ENCODE data around the gene KRT7. TPM values are rescaled to one million over a fixed set of nuclear protein-coding genes. Genes with fewer than 3 reads are reported as not detected.

Gene KRT7
- total and polyA plus RNA-seq, 2 donors (not counting 1 experiment from before 2014, with no cell fraction given) = not detected

DNA sequence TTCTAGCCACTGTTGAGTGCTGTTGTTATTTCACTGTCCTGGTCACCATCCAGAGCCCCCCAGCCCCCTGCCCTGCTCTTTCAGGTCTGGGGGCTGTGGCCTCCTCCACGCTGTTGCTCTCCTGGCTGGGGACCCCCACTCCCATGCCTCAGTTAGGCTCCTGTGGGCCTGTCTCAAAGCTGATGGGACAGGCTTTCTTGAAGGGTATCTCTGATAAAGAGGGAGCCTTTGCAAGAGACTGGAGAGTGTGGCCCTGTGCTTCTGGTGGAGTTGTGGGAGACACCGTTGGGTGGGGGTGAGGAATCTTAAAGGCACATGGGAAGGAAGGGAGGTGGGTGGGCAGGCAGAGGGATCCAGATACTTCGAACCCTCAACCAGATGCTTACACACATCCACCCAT lies 29.2 kb downstream of the KRT7 start:
- ATAC-seq (ENCODE audit: low read depth) = no peak

DNA sequence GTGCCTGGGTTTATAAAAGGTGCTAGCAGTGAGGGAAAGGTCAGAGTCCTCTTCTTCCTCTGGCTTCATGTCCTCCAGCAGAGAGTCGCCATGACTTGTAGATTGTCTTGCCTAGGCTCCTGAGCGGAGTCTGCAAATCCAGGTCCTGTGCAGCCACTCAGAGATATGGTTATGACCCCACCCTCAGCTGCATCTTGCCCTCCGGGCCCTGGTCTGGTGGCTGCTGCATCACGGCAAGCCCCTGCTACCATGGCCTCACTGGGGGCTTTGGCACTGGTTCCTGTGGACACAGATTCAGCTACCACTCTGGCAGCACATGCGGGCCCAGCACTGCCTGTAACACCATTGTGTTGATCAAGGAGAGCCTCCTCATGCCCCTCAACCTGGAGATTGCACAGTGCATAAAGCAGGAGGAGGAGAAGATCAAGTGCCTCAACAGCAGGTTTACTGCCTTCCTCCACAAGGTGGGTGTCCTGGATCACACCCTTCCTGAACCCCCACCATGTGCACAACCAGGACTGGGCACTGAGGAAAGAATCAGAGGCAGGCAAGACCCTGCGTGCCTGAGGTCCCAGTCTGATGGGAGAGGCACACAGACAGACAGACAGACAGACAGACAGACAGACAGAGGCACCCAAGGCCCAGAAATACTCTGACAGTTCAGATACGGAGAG lies 30.9 kb downstream of the KRT7 start:
- intact Hi-C loops (cut with micrococcal nuclease) = no loop called here
- Histone ChIP-seq H3K4me2 (replicated peaks; ENCODE audit: low read depth, low read length, poor library complexity, severe bottlenecking) (no peak overlapping the region), H3K36me3 (replicated peaks in 1 of 2; ENCODE audit: control extremely low read depth in 1 of 2, control insufficient read depth in 1 of 2, extremely low read depth in 1 of 2, insufficient read depth in 2 of 2, low read length in 1 of 2) (no peaks in the 10 kb centered on the region), H3K9me3 (ENCODE audit: control extremely low read depth in 1 of 3, control insufficient read depth in 2 of 3, insufficient read depth in 1 of 3, low read length in 2 of 3) (peaks cover 0 to 15% (median 0%) of the 10 kb centered on the region in 3 donors), H3K9ac (ENCODE audit: low read length) (no peak overlapping the region), H3K27me3 (replicated peaks in 1 of 4; ENCODE audit: control extremely low read depth in 1 of 4, control insufficient read depth in 3 of 4, insufficient read depth in 4 of 4, low read length in 3 of 4) (peaks cover 0 to 29% (median 3%) of the 10 kb centered on the region in 4 experiments), H3K4me1 (ENCODE audit: control insufficient read depth in 2 of 2, insufficient read depth in 2 of 2, low read length in 2 of 2) (no peaks in the 10 kb centered on the region), H3K4me3 (ENCODE audit: control extremely low read depth in 1 of 5, extremely low read depth in 1 of 5, insufficient read depth in 1 of 5, low read depth in 2 of 5, low read length in 4 of 5) (no peak overlapping the region), H3K79me2 (ENCODE audit: control insufficient read depth, insufficient read depth, low read length) (no peaks in the 10 kb centered on the region), H3K27ac (ENCODE audit: low read length in 2 of 2) (no peak overlapping the region), H4K20me1 (ENCODE audit: control insufficient read depth, insufficient read depth, low read length, poor library complexity, severe bottlenecking) (no peaks in the 10 kb centered on the region), H2AFZ (ENCODE audit: insufficient read depth, low read depth, low read length, poor library complexity, severe bottlenecking) (no peak overlapping the region)
- TF ChIP-seq, protein P1, sequence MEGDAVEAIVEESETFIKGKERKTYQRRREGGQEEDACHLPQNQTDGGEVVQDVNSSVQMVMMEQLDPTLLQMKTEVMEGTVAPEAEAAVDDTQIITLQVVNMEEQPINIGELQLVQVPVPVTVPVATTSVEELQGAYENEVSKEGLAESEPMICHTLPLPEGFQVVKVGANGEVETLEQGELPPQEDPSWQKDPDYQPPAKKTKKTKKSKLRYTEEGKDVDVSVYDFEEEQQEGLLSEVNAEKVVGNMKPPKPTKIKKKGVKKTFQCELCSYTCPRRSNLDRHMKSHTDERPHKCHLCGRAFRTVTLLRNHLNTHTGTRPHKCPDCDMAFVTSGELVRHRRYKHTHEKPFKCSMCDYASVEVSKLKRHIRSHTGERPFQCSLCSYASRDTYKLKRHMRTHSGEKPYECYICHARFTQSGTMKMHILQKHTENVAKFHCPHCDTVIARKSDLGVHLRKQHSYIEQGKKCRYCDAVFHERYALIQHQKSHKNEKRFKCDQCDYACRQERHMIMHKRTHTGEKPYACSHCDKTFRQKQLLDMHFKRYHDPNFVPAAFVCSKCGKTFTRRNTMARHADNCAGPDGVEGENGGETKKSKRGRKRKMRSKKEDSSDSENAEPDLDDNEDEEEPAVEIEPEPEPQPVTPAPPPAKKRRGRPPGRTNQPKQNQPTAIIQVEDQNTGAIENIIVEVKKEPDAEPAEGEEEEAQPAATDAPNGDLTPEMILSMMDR (IDR thresholded peaks at IDR 0.05) = no peak
- TF ChIP-seq EZH2 (IDR thresholded peaks at IDR 0.05; ENCODE audit: borderline replicate concordance, insufficient read depth, low read depth, low read length, poor library complexity, severe bottlenecking) = no peak
- no peak for ATAC-seq (ENCODE audit: low read depth)
- H3K9me3 Mint-ChIP-seq (ENCODE audit: insufficient read depth) = no peaks in the 10 kb centered on the region
- H3K4me3 Mint-ChIP-seq = no peak overlapping the region
- peaks cover 37% of the 10 kb centered on the region for H3K27me3 Mint-ChIP-seq
- WGBS (ENCODE audit: insufficient coverage) = 88% methylated on average over 7 of the region's 7 CpGs
- H3K4me1 Mint-ChIP-seq = no peaks in the 10 kb centered on the region
- H3K27ac Mint-ChIP-seq = no peak overlapping the region
- ChIA-PET POLR2A (no interaction called here), CTCF (interaction anchor here (1.3 kb wide), 1 partner anchor 15 kb away, joined by 8 read pairs; no protein-coding TSS in a partner anchor)
- DNase-seq = no peak

More for the DNA sequence above, 29.2 kb downstream of the KRT7 start:
- Histone ChIP-seq H3K4me1 (ENCODE audit: control insufficient read depth in 2 of 2, insufficient read depth in 2 of 2, low read length in 2 of 2) (no peaks in the 10 kb centered on the region), H3K27ac (ENCODE audit: low read length in 2 of 2) (no peak overlapping the region), H3K9me3 (ENCODE audit: control extremely low read depth in 1 of 3, control insufficient read depth in 2 of 3, insufficient read depth in 1 of 3, low read length in 2 of 3) (peaks cover 0 to 15% (median 0%) of the 10 kb centered on the region in 3 donors), H3K79me2 (ENCODE audit: control insufficient read depth, insufficient read depth, low read length) (no peaks in the 10 kb centered on the region), H3K4me2 (replicated peaks; ENCODE audit: low read depth, low read length, poor library complexity, severe bottlenecking) (no peak overlapping the region), H3K4me3 (ENCODE audit: control extremely low read depth in 1 of 5, extremely low read depth in 1 of 5, insufficient read depth in 1 of 5, low read depth in 2 of 5, low read length in 4 of 5) (no peak overlapping the region), H3K9ac (ENCODE audit: low read length) (no peak overlapping the region), H3K27me3 (replicated peaks in 1 of 4; ENCODE audit: control extremely low read depth in 1 of 4, control insufficient read depth in 3 of 4, insufficient read depth in 4 of 4, low read length in 3 of 4) (peaks cover 0 to 36% (median 3%) of the 10 kb centered on the region in 4 experiments), H4K20me1 (ENCODE audit: control insufficient read depth, insufficient read depth, low read length, poor library complexity, severe bottlenecking) (no peaks in the 10 kb centered on the region), H3K36me3 (replicated peaks in 1 of 2; ENCODE audit: control extremely low read depth in 1 of 2, control insufficient read depth in 1 of 2, extremely low read depth in 1 of 2, insufficient read depth in 2 of 2, low read length in 1 of 2) (no peaks in the 10 kb centered on the region), H2AFZ (ENCODE audit: insufficient read depth, low read depth, low read length, poor library complexity, severe bottlenecking) (no peak overlapping the region)
- H3K27me3 Mint-ChIP-seq = peaks cover 46% of the 10 kb centered on the region
- no peaks in the 10 kb centered on the region for H3K4me1 Mint-ChIP-seq
- H3K4me3 Mint-ChIP-seq = no peak overlapping the region
- CTCF ChIA-PET = no interaction called here
- TF ChIP-seq, protein P1 (IDR thresholded peaks at IDR 0.05) = no peak
- TF ChIP-seq EZH2 (IDR thresholded peaks at IDR 0.05; ENCODE audit: borderline replicate concordance, insufficient read depth, low read depth, low read length, poor library complexity, severe bottlenecking) = no peak
- POLR2A ChIA-PET = no interaction called here
- no peak for DNase-seq
- 100% methylated on average over 1 of the region's 3 CpGs for WGBS (ENCODE audit: insufficient coverage)
- intact Hi-C loops (cut with micrococcal nuclease) = no loop called here
- H3K9me3 Mint-ChIP-seq (ENCODE audit: insufficient read depth) = no peaks in the 10 kb centered on the region
- no peak overlapping the region for H3K27ac Mint-ChIP-seq
